ENCODE data around the gene LRGUK.

DNA sequence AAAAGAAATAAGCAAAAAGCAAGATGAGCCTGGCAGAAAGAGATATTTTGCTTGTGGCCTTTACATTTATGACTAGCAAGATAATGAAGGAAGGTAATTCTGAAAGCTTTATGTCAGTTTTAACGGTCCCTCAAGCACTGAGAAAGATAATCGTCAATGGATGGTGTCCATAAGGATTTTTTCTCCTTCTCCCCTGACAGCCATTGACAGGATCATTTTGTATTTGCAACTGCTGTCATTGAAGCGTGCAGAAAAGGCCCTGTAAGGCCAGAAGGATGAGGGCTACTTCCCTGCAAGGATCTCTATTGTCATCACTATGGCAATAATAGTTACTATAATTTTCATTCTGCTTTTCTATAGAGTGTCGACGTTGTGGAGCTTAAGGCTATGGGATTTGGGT lies 994 bp upstream of the LRGUK start:
- TF ChIP-seq POLR2A (IDR thresholded peaks at IDR 0.05): no peak
- TF ChIP-seq, protein P1, sequence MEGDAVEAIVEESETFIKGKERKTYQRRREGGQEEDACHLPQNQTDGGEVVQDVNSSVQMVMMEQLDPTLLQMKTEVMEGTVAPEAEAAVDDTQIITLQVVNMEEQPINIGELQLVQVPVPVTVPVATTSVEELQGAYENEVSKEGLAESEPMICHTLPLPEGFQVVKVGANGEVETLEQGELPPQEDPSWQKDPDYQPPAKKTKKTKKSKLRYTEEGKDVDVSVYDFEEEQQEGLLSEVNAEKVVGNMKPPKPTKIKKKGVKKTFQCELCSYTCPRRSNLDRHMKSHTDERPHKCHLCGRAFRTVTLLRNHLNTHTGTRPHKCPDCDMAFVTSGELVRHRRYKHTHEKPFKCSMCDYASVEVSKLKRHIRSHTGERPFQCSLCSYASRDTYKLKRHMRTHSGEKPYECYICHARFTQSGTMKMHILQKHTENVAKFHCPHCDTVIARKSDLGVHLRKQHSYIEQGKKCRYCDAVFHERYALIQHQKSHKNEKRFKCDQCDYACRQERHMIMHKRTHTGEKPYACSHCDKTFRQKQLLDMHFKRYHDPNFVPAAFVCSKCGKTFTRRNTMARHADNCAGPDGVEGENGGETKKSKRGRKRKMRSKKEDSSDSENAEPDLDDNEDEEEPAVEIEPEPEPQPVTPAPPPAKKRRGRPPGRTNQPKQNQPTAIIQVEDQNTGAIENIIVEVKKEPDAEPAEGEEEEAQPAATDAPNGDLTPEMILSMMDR (IDR thresholded peaks at IDR 0.05): no peak
